Measurements from ENCODE around the gene LTK. TPM values are rescaled to one million over a fixed set of nuclear protein-coding genes. Genes with fewer than 3 reads are reported as not detected.

The LTK gene
- total RNA-seq, 2 donors from 2014 or later = 6.9 to 8.2 TPM

DNA sequence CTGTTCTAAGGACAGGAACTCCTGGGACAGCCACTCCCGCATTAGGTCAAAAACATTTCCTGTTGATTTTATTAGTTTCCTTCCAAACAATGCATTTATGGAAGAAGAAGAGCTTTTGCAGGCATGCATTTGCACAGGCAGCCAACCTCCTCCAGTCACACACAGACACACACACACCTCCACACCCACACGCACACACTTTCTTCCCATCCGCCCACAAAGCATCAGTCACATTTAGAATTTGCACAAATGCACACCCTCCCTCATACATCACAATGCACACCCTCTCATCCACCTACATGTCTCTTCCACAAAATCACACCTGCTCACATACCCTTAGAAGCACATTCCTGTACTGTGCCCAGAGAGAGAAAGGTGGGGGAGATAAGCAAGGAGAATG lies 41.3 kb upstream of the LTK start:
- Histone ChIP-seq H3K36me3 (no peaks in the 10 kb centered on the region), H3K4me1 (no peaks in the 10 kb centered on the region), H3K4me3 (no peak overlapping the region), H3K27me3 (no peaks in the 10 kb centered on the region), H3K9ac (ENCODE audit: low read depth in 2 of 2, low read length in 2 of 2) (no peak overlapping the region), H3K27ac (no peak overlapping the region), H3K9me3 (no peaks in the 10 kb centered on the region)
- intact Hi-C loops (cut with DNase I) = no loop called here
- no peak for DNase-seq
- TF ChIP-seq, protein P1, sequence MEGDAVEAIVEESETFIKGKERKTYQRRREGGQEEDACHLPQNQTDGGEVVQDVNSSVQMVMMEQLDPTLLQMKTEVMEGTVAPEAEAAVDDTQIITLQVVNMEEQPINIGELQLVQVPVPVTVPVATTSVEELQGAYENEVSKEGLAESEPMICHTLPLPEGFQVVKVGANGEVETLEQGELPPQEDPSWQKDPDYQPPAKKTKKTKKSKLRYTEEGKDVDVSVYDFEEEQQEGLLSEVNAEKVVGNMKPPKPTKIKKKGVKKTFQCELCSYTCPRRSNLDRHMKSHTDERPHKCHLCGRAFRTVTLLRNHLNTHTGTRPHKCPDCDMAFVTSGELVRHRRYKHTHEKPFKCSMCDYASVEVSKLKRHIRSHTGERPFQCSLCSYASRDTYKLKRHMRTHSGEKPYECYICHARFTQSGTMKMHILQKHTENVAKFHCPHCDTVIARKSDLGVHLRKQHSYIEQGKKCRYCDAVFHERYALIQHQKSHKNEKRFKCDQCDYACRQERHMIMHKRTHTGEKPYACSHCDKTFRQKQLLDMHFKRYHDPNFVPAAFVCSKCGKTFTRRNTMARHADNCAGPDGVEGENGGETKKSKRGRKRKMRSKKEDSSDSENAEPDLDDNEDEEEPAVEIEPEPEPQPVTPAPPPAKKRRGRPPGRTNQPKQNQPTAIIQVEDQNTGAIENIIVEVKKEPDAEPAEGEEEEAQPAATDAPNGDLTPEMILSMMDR (IDR thresholded peaks at IDR 0.05) = no peak

GRCh38 chr15:41554343-41554742 lies 40.7 kb upstream of the LTK start:
- no peak for DNase-seq
- H3K4me1 ChIP-seq = no peaks in the 10 kb centered on the region
- H3K9me3 ChIP-seq = no peaks in the 10 kb centered on the region
- H3K27ac ChIP-seq = no peak overlapping the region
- TF ChIP-seq, protein P1 (IDR thresholded peaks at IDR 0.05) = no peak
- no peaks in the 10 kb centered on the region for H3K27me3 ChIP-seq
- intact Hi-C loops (cut with DNase I) = no loop called here
- H3K9ac ChIP-seq (ENCODE audit: low read depth in 2 of 2, low read length in 2 of 2) = no peak overlapping the region
- no peak overlapping the region for H3K4me3 ChIP-seq
- H3K36me3 ChIP-seq = no peaks in the 10 kb centered on the region

GRCh38 chr15:41553731-41554130 lies 40.1 kb upstream of the LTK start:
- H3K27me3 ChIP-seq = no peaks in the 10 kb centered on the region
- intact Hi-C loops (cut with DNase I) = no loop called here
- H3K4me3 ChIP-seq = no peak overlapping the region
- TF ChIP-seq, protein P1 (IDR thresholded peaks at IDR 0.05) = no peak
- no peak overlapping the region for H3K27ac ChIP-seq
- H3K9ac ChIP-seq (ENCODE audit: low read depth in 2 of 2, low read length in 2 of 2) = no peak overlapping the region
- DNase-seq = no peak
- H3K4me1 ChIP-seq = no peaks in the 10 kb centered on the region
- H3K36me3 ChIP-seq = no peaks in the 10 kb centered on the region
- no peaks in the 10 kb centered on the region for H3K9me3 ChIP-seq

DNA sequence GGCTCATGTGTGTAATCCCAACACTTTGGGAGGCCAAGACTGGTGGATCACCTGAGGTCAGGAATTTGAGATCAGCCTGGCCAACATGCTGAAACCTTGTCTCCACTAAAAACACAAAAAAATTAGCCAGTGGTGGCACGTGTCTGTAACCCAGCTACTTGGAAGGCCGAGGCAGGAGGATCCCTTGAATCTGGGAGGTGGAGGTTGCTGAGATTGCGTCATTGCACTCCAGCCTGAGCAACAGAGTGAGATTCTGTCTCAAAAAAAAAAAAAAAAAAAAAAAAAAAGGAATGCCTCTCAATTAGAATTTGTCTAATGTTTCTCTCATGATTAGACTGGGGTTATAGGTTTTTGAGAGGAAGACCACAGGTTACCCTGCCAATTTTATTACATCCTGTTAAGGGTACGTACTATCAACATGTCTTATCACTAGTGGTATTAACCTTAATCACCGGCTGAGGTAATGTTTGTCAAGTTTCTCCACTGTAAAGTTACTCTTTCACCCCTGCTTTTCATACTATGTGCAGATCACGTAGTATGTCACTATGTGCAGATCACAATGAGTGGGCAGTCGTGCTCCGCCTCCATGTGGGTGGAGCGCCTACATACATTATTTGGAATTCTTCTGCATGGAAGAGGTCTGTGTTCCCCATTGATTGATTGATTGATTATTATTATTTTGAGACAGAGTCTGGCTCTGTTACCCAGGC lies 36.6 kb upstream of the LTK start:
- intact Hi-C loops (cut with DNase I) = no loop called here
- TF ChIP-seq, protein P1 (IDR thresholded peaks at IDR 0.05) = no peak
- no peaks in the 10 kb centered on the region for H3K9me3 ChIP-seq
- no peaks in the 10 kb centered on the region for H3K36me3 ChIP-seq
- H3K27me3 ChIP-seq = no peaks in the 10 kb centered on the region
- H3K4me3 ChIP-seq = no peak overlapping the region
- no peaks in the 10 kb centered on the region for H3K4me1 ChIP-seq
- no peak overlapping the region for H3K9ac ChIP-seq (ENCODE audit: low read depth in 2 of 2, low read length in 2 of 2)
- DNase-seq = no peak
- no peak overlapping the region for H3K27ac ChIP-seq

DNA sequence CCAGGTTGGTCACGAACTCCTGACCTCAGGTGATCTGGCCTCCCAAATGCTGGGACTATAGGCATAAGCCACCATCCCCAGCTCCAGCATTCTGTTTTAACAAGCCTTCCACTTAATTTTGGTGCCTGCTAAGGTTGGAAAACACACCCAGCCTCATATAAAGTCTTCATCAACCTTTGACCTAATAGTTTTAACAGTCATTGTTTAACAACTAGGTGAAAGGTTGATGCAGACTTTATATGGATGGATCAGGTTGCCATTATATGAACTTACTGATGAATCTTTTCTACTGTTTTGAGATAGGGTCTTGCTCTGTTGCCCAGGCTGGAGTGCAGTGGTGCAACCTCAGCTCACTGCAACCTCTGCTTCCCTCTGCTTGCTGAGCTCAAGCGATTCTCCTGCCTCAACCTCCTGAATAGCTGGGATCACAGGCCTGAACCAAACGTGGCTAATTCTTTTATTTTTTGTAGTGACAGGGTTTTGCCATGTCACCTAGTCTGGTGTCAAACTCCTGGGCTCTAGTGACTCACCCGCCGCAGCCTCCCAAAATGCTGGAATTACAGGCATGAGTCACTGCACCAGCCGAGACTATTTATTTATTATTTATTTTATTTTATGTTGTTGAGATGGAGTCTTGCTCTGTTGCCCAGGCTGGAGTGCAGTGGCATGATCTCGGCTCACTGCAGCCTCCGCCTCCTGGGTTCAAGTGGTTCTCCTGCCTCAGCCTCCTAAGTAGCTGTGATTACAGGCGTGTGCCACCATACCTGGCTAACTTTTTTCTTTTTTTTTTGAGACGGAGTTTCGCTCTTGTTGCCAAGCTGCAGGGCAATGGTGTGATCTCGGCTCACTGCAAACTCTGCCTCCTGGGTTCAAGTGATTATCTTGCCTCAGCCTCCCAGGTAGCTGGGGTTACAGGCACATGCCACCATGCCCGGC lies 33.5 kb upstream of the LTK start:
- Histone ChIP-seq H3K36me3 (no peaks in the 10 kb centered on the region), H3K4me1 (no peaks in the 10 kb centered on the region), H3K27ac (no peak overlapping the region), H3K9me3 (no peaks in the 10 kb centered on the region), H3K27me3 (no peaks in the 10 kb centered on the region), H3K9ac (ENCODE audit: low read depth in 2 of 2, low read length in 2 of 2) (no peak overlapping the region), H3K4me3 (no peak overlapping the region)
- intact Hi-C loops (cut with DNase I) = no loop called here
- DNase-seq = no peak
- TF ChIP-seq, protein P1 (IDR thresholded peaks at IDR 0.05) = no peak

Data from colonic mucosa (tissue), 4 donors.